HepG2 (cell line): ENCODE results near the gene GABRR3. TPM values are rescaled to one million over a fixed set of nuclear protein-coding genes. Genes with fewer than 3 reads are reported as not detected.

ENCODE experiments used
- ATAC-seq: fragments of 200-7000 bp; cut with Tn5 transposase; 3 replicates; pipeline ENCODE4 v1.9.1; 2020; ENCODE audit warnings: mild to moderate bottlenecking, moderate library complexity
- BruUV-seq: library from RNA; stranded (reverse); fragments of 400-500 nt; replicated peaks from 2 replicates; lab custom pipeline; 2021; lab: Mats Ljungman, UMichigan
- CTCF ChIA-PET: fragments of 300-600 bp; formaldehyde crosslinking; extraction: SDS; loops from one replicate; lab custom pipeline; 2021; ENCODE audit warnings: low total read pairs, inconsistent platforms, low intra/inter-chr PET ratio; lab: Yijun Ruan, JAX
- POLR2A ChIA-PET: fragments of 350-600 bp; sonication (Branson Sonifier 250); formaldehyde crosslinking; loops from one replicate; lab custom pipeline; 2020; ENCODE audit warnings: antibody characterized with exemption, inconsistent platforms; lab: Yijun Ruan, JAX
- DNase-seq: peaks from one replicate; pipeline ENCODE4 v3.0.0-alpha.2; 2015; ENCODE audit warnings: low spot score
- FAIRE-seq: peaks from 3 replicates; lab custom pipeline; 2011; peaks lifted over from hg19 to GRCh38; lab: Jason Lieb, UNC
- H2AFZ ChIP-seq: one replicate; pipeline ENCODE4 v1.6.1; 2011; ENCODE audit warnings: low read length, inconsistent platforms
- H3K27ac ChIP-seq: fragments of 300-600 bp; 3 replicates; pipeline ENCODE4 v1.8.0; 2011; ENCODE audit warnings: mixed run types, mild to moderate bottlenecking, mixed read lengths, low read length, inconsistent platforms; ENCODE audit not compliant: insufficient read depth; ENCODE audit errors: extremely low read length
- H3K27me3 ChIP-seq, 2 experiments: fragments of 200-600 bp in 1 of 2; 2 replicates in 1 of 2; 3 replicates in 1 of 2; pipeline versions ENCODE4 v1.6.0 to v1.8.0; 2011; ENCODE audit warnings: low read length in 2 of 2, mild to moderate bottlenecking in 2 of 2, moderate library complexity in 2 of 2, inconsistent platforms in 1 of 2; ENCODE audit not compliant: insufficient read depth in 2 of 2, control insufficient read depth in 1 of 2
- H3K36me3 ChIP-seq, 2 experiments: fragments of 200-600 bp in 1 of 2; replicated peaks in 1 of 2; 2 replicates in 1 of 2; 3 replicates in 1 of 2; pipeline versions ENCODE4 v1.5.1 to v1.8.0; 2011; ENCODE audit warnings: low read length in 2 of 2, inconsistent platforms in 1 of 2; ENCODE audit not compliant: insufficient read depth in 2 of 2, control insufficient read depth in 1 of 2
- H3K4me1 ChIP-seq: 2 replicates; pipeline ENCODE4 v1.5.1; 2012; ENCODE audit warnings: low read length, inconsistent platforms; ENCODE audit not compliant: insufficient read depth
- H3K4me2 ChIP-seq: 2 replicates; pipeline ENCODE4 v1.6.0; 2011; ENCODE audit warnings: low read depth, low read length, inconsistent platforms
- H3K4me3 ChIP-seq, 3 experiments: fragments of 200-600 bp in 1 of 3; sonication (generic), shearing (Covaris generic) in 1 of 3; replicated peaks in 1 of 3; 2 replicates each; pipeline ENCODE4 v1.5.1; 2011 to 2016; ENCODE audit warnings: low read length in 3 of 3, inconsistent platforms in 2 of 3, low read depth in 2 of 3, mild to moderate bottlenecking in 2 of 3, control low read depth in 1 of 3, mixed read lengths in 1 of 3; ENCODE audit not compliant: insufficient read depth in 1 of 3
- H3K79me2 ChIP-seq: one replicate; pipeline ENCODE4 v1.6.1; 2011; ENCODE audit warnings: low read length, inconsistent platforms; ENCODE audit not compliant: insufficient read depth
- H3K9ac ChIP-seq: 2 replicates; pipeline ENCODE4 v1.6.0; 2011; ENCODE audit warnings: mild to moderate bottlenecking, low read depth, low read length, inconsistent platforms; ENCODE audit not compliant: insufficient read depth
- H3K9me3 ChIP-seq: 2 replicates; pipeline ENCODE4 v1.5.1; 2012; ENCODE audit warnings: mild to moderate bottlenecking, low read length
- H4K20me1 ChIP-seq: 2 replicates; pipeline ENCODE4 v1.6.0; 2011; ENCODE audit warnings: inconsistent platforms, mild to moderate bottlenecking, low read length, moderate library complexity; ENCODE audit not compliant: insufficient read depth
- EP300 ChIP-seq, 3 experiments: sonication (generic) in 1 of 3; formaldehyde crosslinking in 1 of 3; IDR thresholded peaks; 2 replicates each; pipeline versions ENCODE4 v1.5.1 to v1.6.1; 2011 to 2020; ENCODE audit warnings: low read depth in 2 of 3, low read length in 2 of 3, borderline replicate concordance in 1 of 3, improper control_type of control experiment in 1 of 3, mild to moderate bottlenecking in 1 of 3, missing genetic modification reagents in 1 of 3, moderate library complexity in 1 of 3
- HMG20A ChIP-seq: IDR thresholded peaks from 2 replicates; pipeline ENCODE4 v1.6.1; 2016; ENCODE audit warnings: borderline replicate concordance
- HNRNPLL ChIP-seq: fragments of 200-400 bp; formaldehyde crosslinking; IDR thresholded peaks from 2 replicates; pipeline ENCODE4 v1.6.1; 2017; ENCODE audit warnings: mild to moderate bottlenecking, low read depth, low read length; ENCODE audit not compliant: poor library complexity, severe bottlenecking
- NFIC ChIP-seq: IDR thresholded peaks from 2 replicates; pipeline ENCODE4 v1.6.1; 2012; ENCODE audit warnings: mild to moderate bottlenecking, low read length, inconsistent platforms
- NR3C1 ChIP-seq: sonication (generic); formaldehyde crosslinking; IDR thresholded peaks from 2 replicates; pipeline ENCODE4 v1.4.0; 2020; ENCODE audit warnings: missing genetic modification reagents
- RAD21 ChIP-seq: fragments of 450-650 bp; formaldehyde crosslinking; IDR thresholded peaks from 2 replicates; pipeline ENCODE4 v1.5.0; 2020; ENCODE audit warnings: mild to moderate bottlenecking
- REXO4 ChIP-seq: sonication (generic); formaldehyde crosslinking; IDR thresholded peaks from 2 replicates; pipeline ENCODE4 v1.8.0; 2022; ENCODE audit warnings: missing genetic modification reagents, mild to moderate bottlenecking, borderline replicate concordance
- RORA ChIP-seq: sonication (generic); formaldehyde crosslinking; IDR thresholded peaks from 2 replicates; pipeline ENCODE4 v1.5.0; 2020; ENCODE audit warnings: mild to moderate bottlenecking, missing genetic modification reagents, moderate library complexity
- SRY ChIP-seq: sonication (generic); formaldehyde crosslinking; IDR thresholded peaks from 2 replicates; pipeline ENCODE4 v1.8.0; 2022; ENCODE audit warnings: mild to moderate bottlenecking, missing genetic modification reagents
- ZNF292 ChIP-seq: sonication (generic); formaldehyde crosslinking; IDR thresholded peaks from 2 replicates; pipeline ENCODE4 v1.8.1; 2022; ENCODE audit warnings: mild to moderate bottlenecking, low read depth, missing genetic modification reagents, borderline replicate concordance
- ZNF367 ChIP-seq: sonication (generic); formaldehyde crosslinking; IDR thresholded peaks from 2 replicates; pipeline ENCODE4 v1.4.0; 2020; ENCODE audit warnings: missing genetic modification reagents, borderline replicate concordance
- ZNF552 ChIP-seq: sonication (generic); formaldehyde crosslinking; IDR thresholded peaks from 2 replicates; pipeline ENCODE4 v1.9.0; 2022; ENCODE audit warnings: missing genetic modification reagents, mild to moderate bottlenecking, borderline replicate concordance
- ZNF660 ChIP-seq: sonication (generic); formaldehyde crosslinking; IDR thresholded peaks from 2 replicates; pipeline ENCODE4 v1.5.1; 2020; ENCODE audit warnings: mild to moderate bottlenecking, low read depth, missing genetic modification reagents, borderline replicate concordance
- WGBS: methylation state at CpG from one replicate; pipeline ENCODE4 v1.1.6; 2017; ENCODE audit warnings: low lambda C conversion rate; 5-methylcytosine and 5-hydroxymethylcytosine counted together
- in situ Hi-C: cut with HindIII; loops from 2 replicates; pipeline ENCODE4 v1.10.0; 2017; ENCODE audit warnings: low pct_unique_long_range_greater_than_20kb; ENCODE audit not compliant: extremely low pct_ligation_motif_present
- intact Hi-C: fragments of 100-400 bp; cut with micrococcal nuclease; formaldehyde crosslinking; loops from one replicate; pipeline ENCODE4 v1.10.0; 2022; ENCODE audit not compliant: unreplicated experiment
- polyA plus RNA-seq, 8 experiments: library from polyadenylated mRNA; depleted of rRNA in 3 of 8; stranded (reverse) in 7 of 8; unstranded in 1 of 8; fragments of >200 nt; fragmentation: Illumina TruSeq in 4 of 8; extraction: Trizol in 4 of 8; gene quantifications; 2 replicates each; pipeline versions ENCODE4 v1.2.1 to v1.2.3, GENCODE V29; 2011 to 2016; ENCODE audit warnings: low read depth in 4 of 8, missing spikeins in 1 of 8, mixed read lengths in 1 of 8; ENCODE audit not compliant: insufficient read depth in 1 of 8
- total RNA-seq, 5 experiments: library from RNA; depleted of rRNA; stranded (reverse); fragments of >200 nt; fragmentation: Illumina TruSeq; extraction: Trizol; gene quantifications; 2 replicates each; pipeline ENCODE4 v1.2.3, GENCODE V29; 2016; ENCODE audit warnings: low read depth in 1 of 5

Gene GABRR3
- total and polyA plus RNA-seq, 2 of the 13 experiments (the other 11 are each of a cell fraction or from before 2014, with no cell fraction given) = 0.42 to 0.83 TPM

- H3K4me3 ChIP-seq = no peak overlapping the region
- no peak for TF ChIP-seq HNRNPLL
- no peak for TF ChIP-seq ZNF660 (CRISPR knock-in tag)
- no peak for TF ChIP-seq NFIC
- TF ChIP-seq RORA (CRISPR knock-in tag) = no peak
- no peak for TF ChIP-seq HMG20A
- TF ChIP-seq ZNF292 (CRISPR knock-in tag) = no peak
- no peak for TF ChIP-seq ZNF552 (CRISPR knock-in tag)
- TF ChIP-seq SRY (CRISPR knock-in tag) = no peak
- no peak for TF ChIP-seq RAD21 (CRISPR knock-in tag)
- no peak for TF ChIP-seq EP300 (IDR thresholded peaks at IDR 0.05; ENCODE audit: low read depth in 2 of 2, low read length in 2 of 2)
- no peak for TF ChIP-seq EP300 (CRISPR knock-in tag; IDR thresholded peaks at IDR 0.05; ENCODE audit: borderline replicate concordance)
- no peak for TF ChIP-seq REXO4 (CRISPR knock-in tag)
- no peak for TF ChIP-seq ZNF367 (CRISPR knock-in tag)
- no peak for TF ChIP-seq NR3C1 (CRISPR knock-in tag)
- H3K9ac ChIP-seq = no peak overlapping the region
- intact Hi-C loops (loop anchor here (10.0 kb wide), 1 partner anchor 562 kb away; the partner anchor contains the start of gene CPOX), in situ Hi-C loops (loop anchor here (25.0 kb wide), 1 partner anchor 529 kb away; no protein-coding TSS in a partner anchor)
- ChIA-PET POLR2A (no interaction called here), CTCF (no interaction called here)
- no peaks in the 10 kb centered on the region for H3K36me3 ChIP-seq
- 0% methylated on average over 1 of the region's 1 CpG for WGBS
- DNase-seq (no peak), FAIRE-seq (no peak), ATAC-seq (no peak)
- no peaks in the 10 kb centered on the region for H3K9me3 ChIP-seq
- H3K27me3 ChIP-seq = peaks cover 0 to 3% of the 10 kb centered on the region in 2 experiments; a peak in 2 of 5 replicates
- H2AFZ ChIP-seq = no peak overlapping the region
- H3K79me2 ChIP-seq = no peaks in the 10 kb centered on the region
- no peak overlapping the region for H3K4me2 ChIP-seq
- no peaks in the 10 kb centered on the region for H3K4me1 ChIP-seq
- no peaks in the 10 kb centered on the region for H4K20me1 ChIP-seq
- no peak overlapping the region for H3K27ac ChIP-seq
- BruUV-seq = no TSS peak
These were observed 2.2 kb downstream of the GABRR3 start for GRCh38 chr3:98032904-98033303.
